DMS 273 (cell line): Measurements from ENCODE around the gene CAPN8.
A peak's percentile ranks its signal among the peaks of the same experiment; 100 is the strongest.

Experiments
- DNase-seq: peaks from one replicate; lab custom pipeline; 2025; ENCODE audit not compliant: unreplicated experiment; lab: John Stamatoyannopoulos, UW

CAPN8 gene

GRCh38 chr1:223702735-223703667 lies 37.5 kb upstream of the CAPN8 start:
- no peak for DNase-seq

GRCh38 chr1:223700942-223701637 lies 35.6 kb upstream of the CAPN8 start:
- DNase-seq = peak; percentile 14

GRCh38 chr1:223700388-223700918 lies 35.0 kb upstream of the CAPN8 start:
- no peak for DNase-seq

- no peak for DNase-seq
Measured at GRCh38 chr1:223695941-223696340, 30.4 kb upstream of the CAPN8 start.

- DNase-seq = no peak
Measured at GRCh38 chr1:223695014-223695548, 29.6 kb upstream of the CAPN8 start.

GRCh38 chr1:223691121-223691520 lies 25.6 kb upstream of the CAPN8 start:
- no peak for DNase-seq

GRCh38 chr1:223684488-223684792 lies 18.9 kb upstream of the CAPN8 start:
- no peak for DNase-seq

- peak; percentile 86 for DNase-seq
Measured at GRCh38 chr1:223683586-223684487, 18.3 kb upstream of the CAPN8 start.

- DNase-seq = no peak
Measured at GRCh38 chr1:223682502-223682901, 17.0 kb upstream of the CAPN8 start.

- DNase-seq = no peak
Measured at GRCh38 chr1:223680188-223680587, 14.7 kb upstream of the CAPN8 start.

GRCh38 chr1:223678841-223679240 lies 13.3 kb upstream of the CAPN8 start:
- no peak for DNase-seq

GRCh38 chr1:223674119-223674890 lies 8.8 kb upstream of the CAPN8 start:
- no peak for DNase-seq

- DNase-seq = peak; percentile 66
Measured at GRCh38 chr1:223670458-223671159, 5.1 kb upstream of the CAPN8 start.

GRCh38 chr1:223669003-223669795 lies 3.7 kb upstream of the CAPN8 start:
- DNase-seq = no peak

- DNase-seq = no peak
Measured at GRCh38 chr1:223667484-223668182, 2.1 kb upstream of the CAPN8 start.

- no peak for DNase-seq
Measured at GRCh38 chr1:223664106-223664505, 1.4 kb downstream of the CAPN8 start.

GRCh38 chr1:223662943-223663342 lies 2.6 kb downstream of the CAPN8 start:
- no peak for DNase-seq

- no peak for DNase-seq
Measured at GRCh38 chr1:223659711-223660110, 5.8 kb downstream of the CAPN8 start.
